HepG2 (cell line): ENCODE measurements around the gene FAM177B. TPM values are rescaled to one million over a fixed set of nuclear protein-coding genes. Genes with fewer than 3 reads are reported as not detected.

Source experiments
- ATF4 ChIP-seq, 2 experiments: fragments of 450-650 bp in 1 of 2; sonication (generic) in 1 of 2; formaldehyde crosslinking; IDR thresholded peaks; 2 replicates each; pipeline versions ENCODE4 v1.5.0 to v1.8.0; 2020 to 2022; ENCODE audit warnings: mild to moderate bottlenecking in 1 of 2, missing genetic modification reagents in 1 of 2
- CREB1 ChIP-seq, 2 experiments: fragments of 450-650 bp in 1 of 2; IDR thresholded peaks; 2 replicates each; pipeline ENCODE4 v1.6.1; 2016 to 2017; ENCODE audit warnings: control low read depth in 1 of 2, mild to moderate bottlenecking in 1 of 2, missing compliant biosample characterization in 1 of 2, missing genetic modification characterization in 1 of 2
- ELF4 ChIP-seq: sonication (generic); formaldehyde crosslinking; IDR thresholded peaks from 2 replicates; pipeline ENCODE4 v1.5.0; 2020; ENCODE audit warnings: missing genetic modification reagents, mild to moderate bottlenecking, moderate library complexity, borderline replicate concordance
- HBP1 ChIP-seq: IDR thresholded peaks from 2 replicates; pipeline ENCODE4 v1.6.1; 2016; ENCODE audit warnings: low read depth, control low read depth
- MTF1 ChIP-seq: sonication (generic); formaldehyde crosslinking; IDR thresholded peaks from 2 replicates; pipeline ENCODE4 v1.5.0; 2020; ENCODE audit warnings: missing genetic modification reagents
- MYC ChIP-seq: sonication (generic); formaldehyde crosslinking; IDR thresholded peaks from 2 replicates; pipeline ENCODE4 v1.9.0; 2021; ENCODE audit warnings: missing genetic modification reagents, borderline replicate concordance
- PPARG ChIP-seq: conservative IDR thresholded peaks from 2 replicates; pipeline ENCODE4 v1.6.1; 2016; ENCODE audit warnings: missing biosample characterization, missing genetic modification reagents
- SKI ChIP-seq: fragments of 450-650 bp; IDR thresholded peaks from one replicate; pipeline ENCODE4 v1.6.1; 2018; ENCODE audit warnings: mild to moderate bottlenecking; ENCODE audit not compliant: partially characterized antibody
- TARDBP ChIP-seq: sonication (generic); formaldehyde crosslinking; IDR thresholded peaks from 2 replicates; pipeline ENCODE4 v1.8.0; 2022; ENCODE audit warnings: mild to moderate bottlenecking, missing genetic modification reagents
- TGIF2 ChIP-seq: IDR thresholded peaks from 2 replicates; pipeline ENCODE4 v1.6.1; 2016; ENCODE audit warnings: control low read depth, missing compliant biosample characterization
- TP53 ChIP-seq: sonication (generic); formaldehyde crosslinking; conservative IDR thresholded peaks from 2 replicates; pipeline ENCODE4 v1.4.0; 2020; ENCODE audit warnings: missing genetic modification reagents
- ZMYM3 ChIP-seq: sonication (generic); formaldehyde crosslinking; IDR thresholded peaks from 2 replicates; pipeline ENCODE4 v1.5.1; 2020; ENCODE audit warnings: mild to moderate bottlenecking, missing genetic modification reagents
- ZNF274 ChIP-seq: sonication (generic); formaldehyde crosslinking; IDR thresholded peaks from 2 replicates; pipeline ENCODE4 v1.5.1; 2020; ENCODE audit warnings: mild to moderate bottlenecking, missing genetic modification reagents
- ZNF432 ChIP-seq: sonication (generic); formaldehyde crosslinking; IDR thresholded peaks from 2 replicates; pipeline ENCODE4 v1.5.0; 2020; ENCODE audit warnings: missing genetic modification reagents, mild to moderate bottlenecking, borderline replicate concordance
- ZNF589 ChIP-seq: sonication (generic); formaldehyde crosslinking; conservative IDR thresholded peaks from 2 replicates; pipeline ENCODE4 v1.8.0; 2022; ENCODE audit warnings: mild to moderate bottlenecking, moderate library complexity, missing genetic modification reagents
- ZUFSP ChIP-seq: sonication (generic); formaldehyde crosslinking; IDR thresholded peaks from 2 replicates; pipeline ENCODE4 v1.9.0; 2021; ENCODE audit warnings: missing genetic modification reagents, mild to moderate bottlenecking, borderline replicate concordance
- ZZZ3 ChIP-seq: sonication (generic); formaldehyde crosslinking; IDR thresholded peaks from 2 replicates; pipeline ENCODE4 v1.4.0; 2020; ENCODE audit warnings: missing genetic modification reagents, mild to moderate bottlenecking, borderline replicate concordance
- polyA plus RNA-seq, 8 experiments: library from polyadenylated mRNA; depleted of rRNA in 3 of 8; stranded (reverse) in 7 of 8; unstranded in 1 of 8; fragments of >200 nt; fragmentation: Illumina TruSeq in 4 of 8; extraction: Trizol in 4 of 8; gene quantifications; 2 replicates each; pipeline versions ENCODE4 v1.2.1 to v1.2.3, GENCODE V29; 2011 to 2016; ENCODE audit warnings: low read depth in 4 of 8, missing spikeins in 1 of 8, mixed read lengths in 1 of 8; ENCODE audit not compliant: insufficient read depth in 1 of 8
- total RNA-seq, 5 experiments: library from RNA; depleted of rRNA; stranded (reverse); fragments of >200 nt; fragmentation: Illumina TruSeq; extraction: Trizol; gene quantifications; 2 replicates each; pipeline ENCODE4 v1.2.3, GENCODE V29; 2016; ENCODE audit warnings: low read depth in 1 of 5
- TF ChIP-seq, protein P1 (sequence below): sonication (generic); formaldehyde crosslinking; IDR thresholded peaks from 2 replicates; pipeline ENCODE4 v1.5.0; 2020; ENCODE audit warnings: missing genetic modification reagents
- TF ChIP-seq, protein P2 (sequence below): sonication (generic); formaldehyde crosslinking; IDR thresholded peaks from 2 replicates; pipeline ENCODE4 v1.4.0; 2020; ENCODE audit warnings: missing genetic modification reagents

Gene FAM177B
- total and polyA plus RNA-seq, 2 of the 13 experiments (the other 11 are each of a cell fraction or from before 2014, with no cell fraction given): 0.05 TPM; not detected in 1

GRCh38 chr1:222712253-222713090 is 24.5 kb upstream of the FAM177B start, which contains the start of the genes AIDA and BROX (continued):
- TF ChIP-seq HBP1 (CRISPR knock-in tag) (peak; percentile 14; the same call in 1 of the 2 replicates), ZNF274 (CRISPR knock-in tag) (0 out of 2 replicates have a peak, but pooled peaks have one; percentile 17), ELF4 (CRISPR knock-in tag) (peak; percentile 93), ZZZ3 (CRISPR knock-in tag) (0 out of 2 replicates have a peak, but pooled peaks have one; percentile 42), ZNF589 (0 out of 2 replicates have a peak, but pooled peaks have one; percentile 12), ZNF432 (CRISPR knock-in tag) (no peak), CREB1 (IDR thresholded peaks at IDR 0.05) (0 out of 2 replicates have a peak, but pooled peaks have one; percentile 49), CREB1 (CRISPR knock-in tag; IDR thresholded peaks at IDR 0.05) (peak; percentile 60), ZMYM3 (CRISPR knock-in tag) (no peak), MTF1 (CRISPR knock-in tag) (no peak), ZUFSP (CRISPR knock-in tag) (no peak), ATF4 (CRISPR knock-in tag; IDR thresholded peaks at IDR 0.05) (peak in 1 of 2 experiments; percentile 48; a peak in 1 of 4 replicates), PPARG (CRISPR knock-in tag) (no peak), TP53 (CRISPR knock-in tag) (no peak), TARDBP (CRISPR knock-in tag) (no peak; the same call in 1 of the 2 replicates), TGIF2 (CRISPR knock-in tag) (no peak), MYC (CRISPR knock-in tag) (peak; percentile 41; the same call in 1 of the 2 replicates), SKI (peak; percentile 23)
- TF ChIP-seq, protein P1, sequence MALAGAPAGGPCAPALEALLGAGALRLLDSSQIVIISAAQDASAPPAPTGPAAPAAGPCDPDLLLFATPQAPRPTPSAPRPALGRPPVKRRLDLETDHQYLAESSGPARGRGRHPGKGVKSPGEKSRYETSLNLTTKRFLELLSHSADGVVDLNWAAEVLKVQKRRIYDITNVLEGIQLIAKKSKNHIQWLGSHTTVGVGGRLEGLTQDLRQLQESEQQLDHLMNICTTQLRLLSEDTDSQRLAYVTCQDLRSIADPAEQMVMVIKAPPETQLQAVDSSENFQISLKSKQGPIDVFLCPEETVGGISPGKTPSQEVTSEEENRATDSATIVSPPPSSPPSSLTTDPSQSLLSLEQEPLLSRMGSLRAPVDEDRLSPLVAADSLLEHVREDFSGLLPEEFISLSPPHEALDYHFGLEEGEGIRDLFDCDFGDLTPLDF (CRISPR knock-in tag): peak; percentile 65; the same call in 1 of the 2 replicates
- TF ChIP-seq, protein P2, sequence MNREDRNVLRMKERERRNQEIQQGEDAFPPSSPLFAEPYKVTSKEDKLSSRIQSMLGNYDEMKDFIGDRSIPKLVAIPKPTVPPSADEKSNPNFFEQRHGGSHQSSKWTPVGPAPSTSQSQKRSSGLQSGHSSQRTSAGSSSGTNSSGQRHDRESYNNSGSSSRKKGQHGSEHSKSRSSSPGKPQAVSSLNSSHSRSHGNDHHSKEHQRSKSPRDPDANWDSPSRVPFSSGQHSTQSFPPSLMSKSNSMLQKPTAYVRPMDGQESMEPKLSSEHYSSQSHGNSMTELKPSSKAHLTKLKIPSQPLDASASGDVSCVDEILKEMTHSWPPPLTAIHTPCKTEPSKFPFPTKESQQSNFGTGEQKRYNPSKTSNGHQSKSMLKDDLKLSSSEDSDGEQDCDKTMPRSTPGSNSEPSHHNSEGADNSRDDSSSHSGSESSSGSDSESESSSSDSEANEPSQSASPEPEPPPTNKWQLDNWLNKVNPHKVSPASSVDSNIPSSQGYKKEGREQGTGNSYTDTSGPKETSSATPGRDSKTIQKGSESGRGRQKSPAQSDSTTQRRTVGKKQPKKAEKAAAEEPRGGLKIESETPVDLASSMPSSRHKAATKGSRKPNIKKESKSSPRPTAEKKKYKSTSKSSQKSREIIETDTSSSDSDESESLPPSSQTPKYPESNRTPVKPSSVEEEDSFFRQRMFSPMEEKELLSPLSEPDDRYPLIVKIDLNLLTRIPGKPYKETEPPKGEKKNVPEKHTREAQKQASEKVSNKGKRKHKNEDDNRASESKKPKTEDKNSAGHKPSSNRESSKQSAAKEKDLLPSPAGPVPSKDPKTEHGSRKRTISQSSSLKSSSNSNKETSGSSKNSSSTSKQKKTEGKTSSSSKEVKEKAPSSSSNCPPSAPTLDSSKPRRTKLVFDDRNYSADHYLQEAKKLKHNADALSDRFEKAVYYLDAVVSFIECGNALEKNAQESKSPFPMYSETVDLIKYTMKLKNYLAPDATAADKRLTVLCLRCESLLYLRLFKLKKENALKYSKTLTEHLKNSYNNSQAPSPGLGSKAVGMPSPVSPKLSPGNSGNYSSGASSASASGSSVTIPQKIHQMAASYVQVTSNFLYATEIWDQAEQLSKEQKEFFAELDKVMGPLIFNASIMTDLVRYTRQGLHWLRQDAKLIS (CRISPR knock-in tag): no peak
